ENCODE measurements around the gene LFNG. TPM values are rescaled to one million over a fixed set of nuclear protein-coding genes. Genes with fewer than 3 reads are reported as not detected.

Gene LFNG
- total RNA-seq, 1 experiment from 2014 or later = 38.1 TPM

DNA sequence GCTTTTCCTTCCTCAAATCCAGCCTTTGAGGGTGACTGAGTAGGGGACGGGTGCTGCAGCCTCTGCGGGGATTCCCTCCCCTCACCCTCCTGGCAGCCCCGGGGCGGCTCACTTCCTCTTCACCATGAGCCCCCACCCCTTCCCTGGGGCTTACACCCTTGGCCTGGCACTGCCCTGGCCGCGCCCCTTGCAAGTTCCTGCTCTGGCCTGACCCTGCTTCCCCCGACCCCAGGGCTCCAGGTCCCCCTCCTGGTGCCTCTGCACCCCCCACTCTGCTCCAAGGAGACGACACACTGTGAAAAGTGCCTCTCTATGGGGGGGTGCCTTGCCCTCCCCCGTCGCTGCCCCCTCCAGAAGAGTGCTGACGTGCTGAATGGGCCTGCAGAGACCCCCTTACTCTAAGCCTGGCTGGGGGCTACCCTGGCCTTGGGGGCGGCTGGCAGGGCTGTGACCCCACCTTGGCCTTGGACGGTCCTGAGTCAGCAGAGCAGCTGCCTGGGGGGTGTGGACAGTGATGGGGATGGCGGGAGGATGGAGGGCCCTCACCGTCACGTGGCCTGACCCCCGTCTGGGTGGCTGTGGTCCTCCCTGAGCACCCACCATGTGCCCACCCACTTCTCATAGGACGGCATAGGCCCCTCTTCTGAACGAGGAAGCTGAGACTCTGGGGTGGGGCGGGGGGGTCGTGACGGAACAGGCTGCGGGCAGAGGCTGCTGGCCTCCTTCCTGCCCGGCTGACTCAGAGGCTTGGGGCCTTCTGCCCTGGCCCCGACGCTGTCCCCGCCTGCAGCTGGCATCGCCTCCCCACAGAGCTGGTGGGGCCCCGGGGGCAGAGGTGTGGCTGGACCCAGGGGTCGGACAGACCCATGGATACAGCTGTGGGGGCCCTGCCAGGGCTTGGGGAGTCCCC lies 9.8 kb downstream of the LFNG start:
- in situ Hi-C loops (cut with HindIII; ENCODE audit: low pct_unique_long_range_greater_than_20kb, low sequenced_read_pairs) = no loop called here
- Histone ChIP-seq H3K4me1 (ENCODE audit: control insufficient read depth, insufficient read depth, low read length) (peaks cover 67% of the 10 kb centered on the region), H3K36me3 (ENCODE audit: control insufficient read depth, insufficient read depth, low read length) (no peaks in the 10 kb centered on the region), H3K27ac (ENCODE audit: low read length) (peak overlapping the region; percentile 85), H3K9me3 (ENCODE audit: control insufficient read depth, insufficient read depth, low read depth, low read length) (no peaks in the 10 kb centered on the region), H3K4me3 (ENCODE audit: low read depth in 2 of 2, low read length in 2 of 2) (no peak overlapping the region), H3K27me3 (ENCODE audit: control insufficient read depth, insufficient read depth, low read length) (no peaks in the 10 kb centered on the region)
- POLR2A ChIA-PET = no interaction called here
- intact Hi-C loops (cut with micrococcal nuclease; ENCODE audit: unreplicated experiment) = no loop called here
- CTCF ChIA-PET = interaction anchor here (0.7 kb wide), 1 partner anchor 107 kb away, joined by 6 read pairs; no protein-coding TSS in a partner anchor
- no peak for TF ChIP-seq TCF7L2 (IDR thresholded peaks at IDR 0.05; ENCODE audit: low read depth, low read length)
- peak; percentile 57; the same call in 1 of the 2 replicates for TF ChIP-seq POLR2AphosphoS5 (IDR thresholded peaks at IDR 0.05; ENCODE audit: low read depth, low read length)
- peak; percentile 43; the same call in 1 of the 2 replicates for TF ChIP-seq SIN3A (IDR thresholded peaks at IDR 0.05; ENCODE audit: borderline replicate concordance, insufficient read depth, low read depth, low read length)
- ATAC-seq (peak; percentile 57), DNase-seq (ENCODE audit: low read depth, low spot score) (no peak)
- no TSS peak for BruUV-seq (replicated peaks)

DNA sequence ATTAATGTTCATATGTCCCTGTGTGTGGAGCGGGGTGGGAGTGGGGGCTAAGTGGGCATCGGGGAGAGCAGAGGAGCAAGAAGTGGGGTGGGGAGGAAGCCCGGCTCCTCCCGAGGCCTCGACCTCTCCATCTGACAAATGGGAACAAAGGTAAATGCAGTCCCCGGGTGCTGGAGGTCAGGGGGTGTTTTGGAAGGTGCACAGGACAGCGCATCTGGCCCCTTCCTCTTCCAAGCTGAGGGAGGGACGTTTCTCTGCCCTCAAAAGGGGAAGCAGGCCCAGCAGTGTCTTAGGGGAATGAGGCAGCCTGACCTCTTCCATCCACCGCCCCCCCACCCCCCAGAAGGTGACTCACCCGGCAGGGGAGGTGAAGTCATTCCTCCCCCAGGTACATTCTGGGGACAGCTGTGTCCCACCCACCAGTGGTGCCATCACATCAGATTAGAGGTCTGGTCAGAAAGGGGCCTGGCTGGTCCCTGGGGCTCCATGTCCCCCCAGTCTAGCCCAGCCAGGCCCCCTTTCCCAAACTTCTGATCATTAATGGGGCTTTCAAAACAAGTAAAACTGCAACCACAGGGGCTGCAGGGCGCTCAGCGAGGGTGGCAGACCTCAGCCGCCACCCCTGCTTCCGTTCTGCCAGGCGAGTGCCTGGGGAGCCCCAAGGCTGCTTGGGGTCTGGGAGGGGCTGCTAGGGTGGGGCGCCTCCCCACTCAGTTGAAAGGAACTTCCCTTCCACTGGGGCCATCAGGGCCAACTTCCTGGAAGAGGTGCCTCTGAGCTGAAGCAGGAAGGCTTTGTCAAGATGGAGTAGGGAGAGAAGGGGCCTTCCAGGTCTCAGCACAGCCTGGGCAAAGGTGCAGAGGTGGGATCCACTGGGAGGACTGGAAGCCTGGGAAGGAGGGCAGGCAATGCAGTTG lies 10.8 kb downstream of the LFNG start:
- Histone ChIP-seq H3K4me3 (ENCODE audit: low read depth in 2 of 2, low read length in 2 of 2) (no peak overlapping the region), H3K27ac (ENCODE audit: low read length) (peak overlapping the region; percentile 85), H3K36me3 (ENCODE audit: control insufficient read depth, insufficient read depth, low read length) (no peaks in the 10 kb centered on the region), H3K27me3 (ENCODE audit: control insufficient read depth, insufficient read depth, low read length) (no peaks in the 10 kb centered on the region), H3K9me3 (ENCODE audit: control insufficient read depth, insufficient read depth, low read depth, low read length) (no peaks in the 10 kb centered on the region), H3K4me1 (ENCODE audit: control insufficient read depth, insufficient read depth, low read length) (peaks cover 58% of the 10 kb centered on the region)
- CTCF ChIA-PET = interaction anchor here (0.7 kb wide), 1 partner anchor 106 kb away, joined by 6 read pairs; no protein-coding TSS in a partner anchor
- ATAC-seq (0 out of 2 replicates have a peak, but pooled peaks have one; percentile 1), DNase-seq (ENCODE audit: low read depth, low spot score) (no peak)
- POLR2A ChIA-PET = interaction anchor here (0.6 kb wide), 1 partner anchor 8 kb away, joined by 4 read pairs; no protein-coding TSS in a partner anchor
- TF ChIP-seq, protein P1, sequence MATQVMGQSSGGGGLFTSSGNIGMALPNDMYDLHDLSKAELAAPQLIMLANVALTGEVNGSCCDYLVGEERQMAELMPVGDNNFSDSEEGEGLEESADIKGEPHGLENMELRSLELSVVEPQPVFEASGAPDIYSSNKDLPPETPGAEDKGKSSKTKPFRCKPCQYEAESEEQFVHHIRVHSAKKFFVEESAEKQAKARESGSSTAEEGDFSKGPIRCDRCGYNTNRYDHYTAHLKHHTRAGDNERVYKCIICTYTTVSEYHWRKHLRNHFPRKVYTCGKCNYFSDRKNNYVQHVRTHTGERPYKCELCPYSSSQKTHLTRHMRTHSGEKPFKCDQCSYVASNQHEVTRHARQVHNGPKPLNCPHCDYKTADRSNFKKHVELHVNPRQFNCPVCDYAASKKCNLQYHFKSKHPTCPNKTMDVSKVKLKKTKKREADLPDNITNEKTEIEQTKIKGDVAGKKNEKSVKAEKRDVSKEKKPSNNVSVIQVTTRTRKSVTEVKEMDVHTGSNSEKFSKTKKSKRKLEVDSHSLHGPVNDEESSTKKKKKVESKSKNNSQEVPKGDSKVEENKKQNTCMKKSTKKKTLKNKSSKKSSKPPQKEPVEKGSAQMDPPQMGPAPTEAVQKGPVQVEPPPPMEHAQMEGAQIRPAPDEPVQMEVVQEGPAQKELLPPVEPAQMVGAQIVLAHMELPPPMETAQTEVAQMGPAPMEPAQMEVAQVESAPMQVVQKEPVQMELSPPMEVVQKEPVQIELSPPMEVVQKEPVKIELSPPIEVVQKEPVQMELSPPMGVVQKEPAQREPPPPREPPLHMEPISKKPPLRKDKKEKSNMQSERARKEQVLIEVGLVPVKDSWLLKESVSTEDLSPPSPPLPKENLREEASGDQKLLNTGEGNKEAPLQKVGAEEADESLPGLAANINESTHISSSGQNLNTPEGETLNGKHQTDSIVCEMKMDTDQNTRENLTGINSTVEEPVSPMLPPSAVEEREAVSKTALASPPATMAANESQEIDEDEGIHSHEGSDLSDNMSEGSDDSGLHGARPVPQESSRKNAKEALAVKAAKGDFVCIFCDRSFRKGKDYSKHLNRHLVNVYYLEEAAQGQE (IDR thresholded peaks at IDR 0.05; ENCODE audit: insufficient read depth in 1 of 2, low read depth in 2 of 2, low read length in 1 of 2) = no peak
- TF ChIP-seq, protein P2, sequence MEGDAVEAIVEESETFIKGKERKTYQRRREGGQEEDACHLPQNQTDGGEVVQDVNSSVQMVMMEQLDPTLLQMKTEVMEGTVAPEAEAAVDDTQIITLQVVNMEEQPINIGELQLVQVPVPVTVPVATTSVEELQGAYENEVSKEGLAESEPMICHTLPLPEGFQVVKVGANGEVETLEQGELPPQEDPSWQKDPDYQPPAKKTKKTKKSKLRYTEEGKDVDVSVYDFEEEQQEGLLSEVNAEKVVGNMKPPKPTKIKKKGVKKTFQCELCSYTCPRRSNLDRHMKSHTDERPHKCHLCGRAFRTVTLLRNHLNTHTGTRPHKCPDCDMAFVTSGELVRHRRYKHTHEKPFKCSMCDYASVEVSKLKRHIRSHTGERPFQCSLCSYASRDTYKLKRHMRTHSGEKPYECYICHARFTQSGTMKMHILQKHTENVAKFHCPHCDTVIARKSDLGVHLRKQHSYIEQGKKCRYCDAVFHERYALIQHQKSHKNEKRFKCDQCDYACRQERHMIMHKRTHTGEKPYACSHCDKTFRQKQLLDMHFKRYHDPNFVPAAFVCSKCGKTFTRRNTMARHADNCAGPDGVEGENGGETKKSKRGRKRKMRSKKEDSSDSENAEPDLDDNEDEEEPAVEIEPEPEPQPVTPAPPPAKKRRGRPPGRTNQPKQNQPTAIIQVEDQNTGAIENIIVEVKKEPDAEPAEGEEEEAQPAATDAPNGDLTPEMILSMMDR (IDR thresholded peaks at IDR 0.05) = no peak
- TF ChIP-seq SIN3A (IDR thresholded peaks at IDR 0.05; ENCODE audit: borderline replicate concordance, insufficient read depth, low read depth, low read length) = no peak
- TF ChIP-seq TCF7L2 (IDR thresholded peaks at IDR 0.05; ENCODE audit: low read depth, low read length) = no peak
- TF ChIP-seq POLR2AphosphoS5 (IDR thresholded peaks at IDR 0.05; ENCODE audit: low read depth, low read length) = no peak; the same call in 1 of the 2 replicates
- in situ Hi-C loops (cut with HindIII; ENCODE audit: low pct_unique_long_range_greater_than_20kb, low sequenced_read_pairs) = no loop called here
- intact Hi-C loops (cut with micrococcal nuclease; ENCODE audit: unreplicated experiment) = no loop called here
- no TSS peak for BruUV-seq (replicated peaks)
